ENCODE data around the gene ZNF320.
"Not testable (repeated sequence)": the region's sequence is repeated elsewhere in the genome, so short reads cannot be mapped to it uniquely, and the experiment has no call there.

The ZNF320 gene

DNA sequence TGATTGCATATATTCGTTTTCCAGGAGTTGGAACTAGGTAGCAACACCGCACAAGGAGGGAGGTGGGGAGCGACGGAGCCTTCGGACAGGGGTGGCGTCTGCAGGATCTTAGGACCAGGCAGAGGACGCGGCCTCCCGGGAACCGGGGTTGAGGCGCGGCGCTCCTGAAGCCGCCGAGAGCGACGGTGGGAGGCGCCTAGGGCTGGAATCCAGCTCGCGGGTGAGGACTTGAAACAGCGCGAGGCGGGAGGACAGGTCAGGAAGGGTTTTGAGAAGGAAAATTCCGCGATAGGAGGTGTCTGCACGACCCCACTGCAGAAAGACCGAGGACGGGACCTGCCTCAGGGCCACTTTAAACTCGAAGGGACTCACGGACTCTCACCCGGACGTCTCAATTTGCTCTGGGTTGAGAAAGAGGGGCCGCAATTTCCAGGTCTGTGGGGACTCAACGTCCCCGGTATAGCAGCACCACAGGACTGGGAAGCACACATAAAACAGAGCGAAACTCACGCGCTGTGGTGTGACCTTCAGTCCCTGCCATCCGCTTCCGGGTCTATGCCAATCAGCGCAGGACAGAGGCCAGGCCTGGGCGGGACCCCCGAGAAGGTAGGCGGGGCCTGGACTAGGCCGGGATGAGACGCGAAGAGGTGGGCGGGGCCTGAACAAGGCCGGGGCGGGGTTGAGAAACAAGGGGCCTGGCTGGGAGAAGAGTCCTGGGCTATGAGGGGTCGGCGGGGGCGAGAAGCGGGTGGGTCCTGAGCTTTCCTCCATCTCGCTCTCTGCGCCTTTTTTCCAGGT lies at the start of gene ZNF320:
Gene ZNF320 (minus strand): TSS at position 498 of the 798 bp plus-strand sequence. CDS start 7,380 bp downstream, outside the sequence.
- TF ChIP-seq, protein P1, sequence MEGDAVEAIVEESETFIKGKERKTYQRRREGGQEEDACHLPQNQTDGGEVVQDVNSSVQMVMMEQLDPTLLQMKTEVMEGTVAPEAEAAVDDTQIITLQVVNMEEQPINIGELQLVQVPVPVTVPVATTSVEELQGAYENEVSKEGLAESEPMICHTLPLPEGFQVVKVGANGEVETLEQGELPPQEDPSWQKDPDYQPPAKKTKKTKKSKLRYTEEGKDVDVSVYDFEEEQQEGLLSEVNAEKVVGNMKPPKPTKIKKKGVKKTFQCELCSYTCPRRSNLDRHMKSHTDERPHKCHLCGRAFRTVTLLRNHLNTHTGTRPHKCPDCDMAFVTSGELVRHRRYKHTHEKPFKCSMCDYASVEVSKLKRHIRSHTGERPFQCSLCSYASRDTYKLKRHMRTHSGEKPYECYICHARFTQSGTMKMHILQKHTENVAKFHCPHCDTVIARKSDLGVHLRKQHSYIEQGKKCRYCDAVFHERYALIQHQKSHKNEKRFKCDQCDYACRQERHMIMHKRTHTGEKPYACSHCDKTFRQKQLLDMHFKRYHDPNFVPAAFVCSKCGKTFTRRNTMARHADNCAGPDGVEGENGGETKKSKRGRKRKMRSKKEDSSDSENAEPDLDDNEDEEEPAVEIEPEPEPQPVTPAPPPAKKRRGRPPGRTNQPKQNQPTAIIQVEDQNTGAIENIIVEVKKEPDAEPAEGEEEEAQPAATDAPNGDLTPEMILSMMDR (conservative IDR thresholded peaks at IDR 0.05; ENCODE audit: low read depth, low read length) = no peak
- peak; percentile 77 for DNase-seq (ENCODE audit: low read depth)
- H3K4me3 ChIP-seq (ENCODE audit: low read length) = peak within 1 kb of the TSS; percentile 96

DNA sequence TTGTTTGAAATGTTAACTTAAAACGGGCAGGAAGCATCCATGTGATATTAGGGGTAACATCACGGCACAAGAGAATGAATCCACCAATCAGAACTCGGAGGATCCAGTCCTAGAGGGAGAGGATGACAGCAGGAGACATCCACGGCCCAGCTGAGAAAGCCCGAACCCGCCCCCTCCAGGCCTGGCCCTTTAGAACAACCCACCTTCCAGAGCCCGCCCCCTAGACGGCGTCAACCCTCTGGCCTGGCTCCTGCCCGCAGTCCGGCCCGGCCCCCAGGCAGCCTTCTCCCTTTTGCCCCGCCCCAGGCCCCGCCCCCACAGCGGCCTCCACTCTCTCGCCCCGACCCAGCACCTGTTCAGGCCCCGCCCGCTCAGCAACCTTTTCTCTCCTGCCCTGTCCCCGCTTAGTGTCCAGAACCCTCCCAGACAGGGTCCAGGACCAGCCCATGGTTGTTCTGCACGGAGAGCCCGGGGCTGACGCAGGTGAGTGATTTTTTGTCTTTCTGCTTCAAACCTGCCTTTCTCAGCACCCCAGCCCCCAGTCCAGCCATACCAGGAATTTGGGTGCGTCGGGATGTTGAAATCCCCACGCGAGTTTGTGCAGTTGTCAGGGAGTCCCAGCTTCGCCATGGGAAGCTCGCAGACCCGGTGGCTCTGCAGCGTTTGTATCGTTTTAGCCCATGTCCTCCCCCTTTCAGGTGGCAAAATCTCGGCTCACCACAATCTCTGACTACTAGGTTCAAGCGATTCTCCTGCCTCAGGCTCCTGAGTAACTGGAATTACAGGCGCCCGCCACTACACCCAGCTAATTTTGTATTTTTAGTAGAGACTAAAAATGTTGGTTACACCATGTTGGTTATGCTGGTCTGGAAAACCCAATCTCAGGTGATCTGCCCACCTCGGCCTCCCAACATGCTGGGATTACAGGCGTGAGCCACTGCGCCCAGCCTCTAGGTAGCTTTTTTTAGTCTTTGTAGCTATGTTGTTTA lies 49.2 kb upstream of the ZNF320 start:
- TF ChIP-seq, protein P1 (conservative IDR thresholded peaks at IDR 0.05; ENCODE audit: low read depth, low read length) = no peak
- no peak for DNase-seq (ENCODE audit: low read depth)
- peak overlapping the region; percentile 22 for H3K4me3 ChIP-seq (ENCODE audit: low read length)

- no peak for DNase-seq (ENCODE audit: low read depth)
- no peak overlapping the region for H3K4me3 ChIP-seq (ENCODE audit: low read length)
Observed at GRCh38 chr19:52945652-52946321, 48.4 kb upstream of the ZNF320 start.

DNA sequence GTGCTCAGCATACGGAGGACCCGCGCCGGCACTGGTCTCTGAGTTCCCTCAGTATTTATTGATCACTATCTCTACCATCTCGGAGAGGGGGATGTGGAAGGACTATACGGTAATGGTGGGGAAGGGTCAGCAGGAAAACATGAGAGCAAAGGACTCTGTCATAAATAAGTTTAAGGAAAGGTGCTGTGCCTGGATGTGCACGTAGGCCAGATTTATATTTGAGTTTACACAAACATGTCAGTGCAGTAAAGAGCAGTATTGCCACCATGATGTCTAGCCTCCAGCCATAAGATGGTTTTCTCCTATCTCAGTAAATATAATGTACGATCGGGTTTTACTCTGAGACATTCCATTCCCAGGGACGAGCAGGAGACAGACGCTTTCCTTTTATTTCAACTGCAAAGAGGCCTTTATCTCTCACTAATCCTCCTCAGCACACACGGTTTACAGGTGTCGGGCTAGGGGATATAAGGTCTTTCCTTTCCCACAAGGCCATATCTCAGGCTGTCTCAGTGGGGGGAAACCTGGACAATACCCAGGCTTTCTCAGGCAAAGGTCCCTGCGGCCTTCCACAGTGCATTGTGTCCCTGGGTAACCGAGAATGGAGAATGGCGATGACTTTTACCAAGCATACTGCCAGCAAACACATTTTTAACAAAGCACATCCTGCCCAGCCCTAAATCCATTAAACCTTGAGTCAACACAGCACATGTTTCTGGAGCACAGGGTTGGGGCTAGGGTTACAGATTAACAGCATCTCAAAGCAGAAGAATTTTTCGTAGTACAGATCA lies 47.5 kb upstream of the ZNF320 start:
- not testable (repeated sequence) for DNase-seq (ENCODE audit: low read depth); H3K4me3 ChIP-seq (ENCODE audit: low read length)

More at GRCh38 chr19:52945652-52946321, 48.4 kb upstream of the ZNF320 start:
- TF ChIP-seq, protein P1 (conservative IDR thresholded peaks at IDR 0.05; ENCODE audit: low read depth, low read length) = no peak

- H3K4me3 ChIP-seq (ENCODE audit: low read length) = no peak overlapping the region
- TF ChIP-seq, protein P1 (conservative IDR thresholded peaks at IDR 0.05; ENCODE audit: low read depth, low read length) = no peak
- no peak for DNase-seq (ENCODE audit: low read depth)
Observed at GRCh38 chr19:52943884-52944643, 46.6 kb upstream of the ZNF320 start.

DNA sequence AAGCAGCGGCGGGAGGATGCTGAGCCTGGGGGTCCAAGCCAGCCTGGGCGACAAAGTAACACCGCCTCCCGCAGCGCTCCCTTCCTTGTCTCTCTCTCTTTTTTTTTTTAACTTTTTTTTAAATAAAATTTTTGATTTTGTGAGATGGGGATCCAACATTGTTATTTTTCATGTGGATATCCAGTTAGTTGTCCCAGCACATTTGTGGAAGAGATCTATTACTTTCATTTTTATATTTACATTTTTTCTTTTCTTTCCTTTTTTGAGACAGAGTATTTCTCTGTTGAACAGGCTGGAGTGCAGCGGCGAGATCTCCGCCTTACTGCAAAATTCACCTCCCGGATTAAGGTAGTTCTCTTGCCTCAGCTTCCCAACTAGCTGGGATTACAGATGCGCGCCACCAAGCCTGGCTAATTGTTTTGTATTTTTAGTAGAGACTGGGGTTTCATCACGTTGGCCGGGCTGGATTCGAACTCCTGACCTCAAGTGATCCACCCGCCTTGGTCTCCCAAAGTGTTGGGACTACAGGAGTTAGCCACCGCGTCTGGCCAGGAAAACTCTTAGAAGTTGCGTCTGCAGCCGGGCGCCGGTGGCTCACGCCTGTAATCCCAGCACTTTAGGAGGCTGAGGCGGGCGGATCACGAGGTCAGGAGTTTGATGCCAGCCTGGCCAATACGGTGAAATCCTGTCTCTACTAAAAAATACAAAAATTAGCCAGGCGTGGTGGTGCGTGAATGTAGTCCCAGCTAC lies 45.9 kb upstream of the ZNF320 start:
- TF ChIP-seq, protein P1 (conservative IDR thresholded peaks at IDR 0.05; ENCODE audit: low read depth, low read length) = no peak
- H3K4me3 ChIP-seq (ENCODE audit: low read length) = peak overlapping the region; percentile 88
- DNase-seq (ENCODE audit: low read depth) = no peak
